HepG2 (cell line): Measurements from ENCODE around the gene CHMP4B. TPM values are rescaled to one million over a fixed set of nuclear protein-coding genes. Genes with fewer than 3 reads are reported as not detected.
A peak's percentile ranks its signal among the peaks of the same experiment; 100 is the strongest.

Source experiments
- AFF4 ChIP-seq: sonication (generic); formaldehyde crosslinking; IDR thresholded peaks from 2 replicates; pipeline ENCODE4 v1.4.0; 2020; ENCODE audit warnings: missing genetic modification reagents
- BRD4 ChIP-seq: sonication (generic); formaldehyde crosslinking; IDR thresholded peaks from 2 replicates; pipeline ENCODE4 v1.4.0; 2020; ENCODE audit warnings: missing genetic modification reagents
- FOXJ3 ChIP-seq: sonication (generic); formaldehyde crosslinking; IDR thresholded peaks from 2 replicates; pipeline ENCODE4 v1.4.0; 2020; ENCODE audit warnings: missing genetic modification reagents, mild to moderate bottlenecking, borderline replicate concordance
- FOXK2 ChIP-seq: fragments of 450-650 bp; IDR thresholded peaks from 2 replicates; pipeline ENCODE4 v1.6.1; 2016
- GABPB1 ChIP-seq: IDR thresholded peaks from 2 replicates; pipeline ENCODE4 v1.6.1; 2016; ENCODE audit warnings: mild to moderate bottlenecking, missing genetic modification reagents, moderate library complexity, missing compliant biosample characterization
- KDM5B ChIP-seq: sonication (generic); formaldehyde crosslinking; IDR thresholded peaks from 2 replicates; pipeline ENCODE4 v1.4.0; 2020; ENCODE audit warnings: missing genetic modification reagents, mild to moderate bottlenecking, borderline replicate concordance
- KLF11 ChIP-seq: IDR thresholded peaks from 2 replicates; pipeline ENCODE4 v1.6.1; 2016; ENCODE audit warnings: missing compliant biosample characterization
- MAFG ChIP-seq: sonication (generic); formaldehyde crosslinking; IDR thresholded peaks from 2 replicates; pipeline ENCODE4 v1.5.1; 2020; ENCODE audit warnings: mild to moderate bottlenecking, missing genetic modification reagents
- MTA1 ChIP-seq: sonication (generic); formaldehyde crosslinking; IDR thresholded peaks from 2 replicates; pipeline ENCODE4 v1.4.0; 2020; ENCODE audit warnings: missing genetic modification reagents, mild to moderate bottlenecking, borderline replicate concordance
- PHF8 ChIP-seq: sonication (generic); formaldehyde crosslinking; IDR thresholded peaks from 2 replicates; pipeline ENCODE4 v1.5.0; 2020; ENCODE audit warnings: missing genetic modification reagents
- SALL1 ChIP-seq: sonication (generic); formaldehyde crosslinking; IDR thresholded peaks from 2 replicates; pipeline ENCODE4 v1.8.0; 2022; ENCODE audit warnings: mild to moderate bottlenecking, missing genetic modification reagents
- TRIM24 ChIP-seq: sonication (generic); formaldehyde crosslinking; IDR thresholded peaks from 2 replicates; pipeline ENCODE4 v1.8.0; 2022; ENCODE audit warnings: mild to moderate bottlenecking, missing genetic modification reagents
- WIZ ChIP-seq: sonication (generic); formaldehyde crosslinking; IDR thresholded peaks from 2 replicates; pipeline ENCODE4 v1.5.1; 2020; ENCODE audit warnings: mild to moderate bottlenecking, missing genetic modification reagents
- YEATS4 ChIP-seq: sonication (generic); formaldehyde crosslinking; IDR thresholded peaks from 2 replicates; pipeline ENCODE4 v1.4.0; 2020; ENCODE audit warnings: missing genetic modification reagents, borderline replicate concordance
- ZFP41 ChIP-seq: sonication (generic); formaldehyde crosslinking; IDR thresholded peaks from 2 replicates; pipeline ENCODE4 v1.4.0; 2020; ENCODE audit warnings: mild to moderate bottlenecking, missing genetic modification reagents, borderline replicate concordance
- ZMYM4 ChIP-seq: sonication (generic); formaldehyde crosslinking; IDR thresholded peaks from 2 replicates; pipeline ENCODE4 v1.8.1; 2023; ENCODE audit warnings: mild to moderate bottlenecking, missing genetic modification reagents
- ZNF224 ChIP-seq: sonication (generic); formaldehyde crosslinking; IDR thresholded peaks from 2 replicates; pipeline ENCODE4 v1.5.0; 2020; ENCODE audit warnings: mild to moderate bottlenecking, missing genetic modification reagents
- ZNF232 ChIP-seq: sonication (generic); formaldehyde crosslinking; IDR thresholded peaks from 2 replicates; pipeline ENCODE4 v1.4.0; 2020; ENCODE audit warnings: missing genetic modification reagents, borderline replicate concordance
- ZNF276 ChIP-seq: sonication (generic); formaldehyde crosslinking; IDR thresholded peaks from 2 replicates; pipeline ENCODE4 v1.4.0; 2020; ENCODE audit warnings: mild to moderate bottlenecking, low read depth, missing genetic modification reagents
- ZNF501 ChIP-seq: sonication (generic); formaldehyde crosslinking; IDR thresholded peaks from 2 replicates; pipeline ENCODE4 v1.5.1; 2020; ENCODE audit warnings: mild to moderate bottlenecking, moderate library complexity, missing genetic modification reagents
- ZNF687 ChIP-seq: sonication (generic); formaldehyde crosslinking; IDR thresholded peaks from 2 replicates; pipeline ENCODE4 v1.5.1; 2020; ENCODE audit warnings: mild to moderate bottlenecking, missing genetic modification reagents, moderate library complexity
- ZNF83 ChIP-seq: sonication (generic); formaldehyde crosslinking; IDR thresholded peaks from 2 replicates; pipeline ENCODE4 v1.4.0; 2020; ENCODE audit warnings: missing genetic modification reagents, mild to moderate bottlenecking, borderline replicate concordance
- ZSCAN21 ChIP-seq: sonication (generic); formaldehyde crosslinking; IDR thresholded peaks from 2 replicates; pipeline ENCODE4 v1.8.0; 2022; ENCODE audit warnings: mild to moderate bottlenecking, missing genetic modification reagents, moderate library complexity, borderline replicate concordance
- polyA plus RNA-seq, 8 experiments: library from polyadenylated mRNA; depleted of rRNA in 3 of 8; stranded (reverse) in 7 of 8; unstranded in 1 of 8; fragments of >200 nt; fragmentation: Illumina TruSeq in 4 of 8; extraction: Trizol in 4 of 8; gene quantifications; 2 replicates each; pipeline versions ENCODE4 v1.2.1 to v1.2.3, GENCODE V29; 2011 to 2016; ENCODE audit warnings: low read depth in 4 of 8, missing spikeins in 1 of 8, mixed read lengths in 1 of 8; ENCODE audit not compliant: insufficient read depth in 1 of 8
- total RNA-seq, 5 experiments: library from RNA; depleted of rRNA; stranded (reverse); fragments of >200 nt; fragmentation: Illumina TruSeq; extraction: Trizol; gene quantifications; 2 replicates each; pipeline ENCODE4 v1.2.3, GENCODE V29; 2016; ENCODE audit warnings: low read depth in 1 of 5

CHMP4B gene
- total and polyA plus RNA-seq, 2 of the 13 experiments (the other 11 are each of a cell fraction or from before 2014, with no cell fraction given), result 40.1 to 45.6 TPM

GRCh38 chr20:33848391-33848790, 37.2 kb downstream of the CHMP4B start (continued):
- no peak for TF ChIP-seq ZFP41 (CRISPR knock-in tag)
- no peak for TF ChIP-seq GABPB1 (CRISPR knock-in tag)
- TF ChIP-seq KLF11 (CRISPR knock-in tag), result no peak
- TF ChIP-seq FOXJ3, result no peak
- TF ChIP-seq BRD4 (CRISPR knock-in tag), result no peak
- TF ChIP-seq ZNF224 (CRISPR knock-in tag), result no peak
- TF ChIP-seq YEATS4 (CRISPR knock-in tag), result no peak
- no peak for TF ChIP-seq ZNF501 (CRISPR knock-in tag)
- peak; percentile 31; the same call in 1 of the 2 replicates for TF ChIP-seq TRIM24
- no peak for TF ChIP-seq KDM5B (CRISPR knock-in tag)
- no peak for TF ChIP-seq SALL1 (CRISPR knock-in tag)
- TF ChIP-seq ZNF232 (CRISPR knock-in tag), result no peak
- 0 out of 2 replicates have a peak, but pooled peaks have one; percentile 8 for TF ChIP-seq MAFG (CRISPR knock-in tag)
- no peak for TF ChIP-seq WIZ
- TF ChIP-seq ZNF687 (CRISPR knock-in tag), result peak; percentile 32; the same call in 1 of the 2 replicates
- peak; percentile 19; the same call in 1 of the 2 replicates for TF ChIP-seq MTA1 (CRISPR knock-in tag)
- TF ChIP-seq FOXK2, result no peak
- no peak for TF ChIP-seq AFF4
- TF ChIP-seq ZNF83 (CRISPR knock-in tag), result no peak
- TF ChIP-seq ZNF276 (CRISPR knock-in tag), result no peak
- TF ChIP-seq PHF8 (CRISPR knock-in tag), result no peak
- TF ChIP-seq ZMYM4, result no peak
- TF ChIP-seq ZSCAN21, result no peak
